Panc1 (cell line): ENCODE data around the gene PLXNB1.

Source experiments
- POLR2AphosphoS5 ChIP-seq: IDR thresholded peaks from 2 replicates; pipeline ENCODE4 v1.6.1; 2012; ENCODE audit warnings: mild to moderate bottlenecking, low read depth, low read length, moderate library complexity
- SIN3A ChIP-seq: IDR thresholded peaks from 2 replicates; pipeline ENCODE4 v1.6.1; 2012; ENCODE audit warnings: low read depth, mild to moderate bottlenecking, low read length, moderate library complexity, borderline replicate concordance; ENCODE audit not compliant: insufficient read depth
- TCF7L2 ChIP-seq: IDR thresholded peaks from 2 replicates; pipeline ENCODE4 v1.6.1; 2011; ENCODE audit warnings: mild to moderate bottlenecking, low read depth, low read length, inconsistent platforms
- TF ChIP-seq, protein P1 (sequence below): fragments of 450-650 bp; IDR thresholded peaks from 2 replicates; pipeline ENCODE4 v1.5.1; 2017; ENCODE audit warnings: mild to moderate bottlenecking
- TF ChIP-seq, protein P2 (sequence below), 2 experiments: IDR thresholded peaks; 2 replicates each; pipeline ENCODE4 v1.6.1; 2011 to 2012; ENCODE audit warnings: low read depth in 2 of 2, control low read depth in 1 of 2, low read length in 1 of 2, mild to moderate bottlenecking in 1 of 2, moderate library complexity in 1 of 2; ENCODE audit not compliant: insufficient read depth in 1 of 2

DNA sequence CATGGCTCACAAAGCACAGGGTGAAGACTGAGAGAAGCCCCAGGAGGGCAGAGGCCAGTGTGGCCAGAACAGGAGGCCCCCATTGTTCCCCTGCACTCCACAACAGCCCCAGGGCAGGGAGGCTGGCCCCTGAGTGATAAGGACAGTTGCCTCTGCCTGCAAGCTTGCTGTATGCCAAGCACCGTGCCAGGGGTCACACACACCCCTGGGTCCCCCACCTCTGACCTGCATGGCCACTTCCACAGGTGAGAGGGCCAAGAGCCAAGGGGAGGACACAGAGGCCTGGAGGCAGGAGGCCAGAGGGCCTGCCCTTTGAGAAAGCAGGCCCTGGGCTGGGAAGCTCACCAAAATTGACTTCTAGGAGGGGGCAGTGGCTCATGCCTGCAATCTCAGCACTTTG is 40.4 kb upstream of the PLXNB1 start:
- TF ChIP-seq TCF7L2 (no peak), POLR2AphosphoS5 (no peak), SIN3A (no peak)
- TF ChIP-seq, protein P1, sequence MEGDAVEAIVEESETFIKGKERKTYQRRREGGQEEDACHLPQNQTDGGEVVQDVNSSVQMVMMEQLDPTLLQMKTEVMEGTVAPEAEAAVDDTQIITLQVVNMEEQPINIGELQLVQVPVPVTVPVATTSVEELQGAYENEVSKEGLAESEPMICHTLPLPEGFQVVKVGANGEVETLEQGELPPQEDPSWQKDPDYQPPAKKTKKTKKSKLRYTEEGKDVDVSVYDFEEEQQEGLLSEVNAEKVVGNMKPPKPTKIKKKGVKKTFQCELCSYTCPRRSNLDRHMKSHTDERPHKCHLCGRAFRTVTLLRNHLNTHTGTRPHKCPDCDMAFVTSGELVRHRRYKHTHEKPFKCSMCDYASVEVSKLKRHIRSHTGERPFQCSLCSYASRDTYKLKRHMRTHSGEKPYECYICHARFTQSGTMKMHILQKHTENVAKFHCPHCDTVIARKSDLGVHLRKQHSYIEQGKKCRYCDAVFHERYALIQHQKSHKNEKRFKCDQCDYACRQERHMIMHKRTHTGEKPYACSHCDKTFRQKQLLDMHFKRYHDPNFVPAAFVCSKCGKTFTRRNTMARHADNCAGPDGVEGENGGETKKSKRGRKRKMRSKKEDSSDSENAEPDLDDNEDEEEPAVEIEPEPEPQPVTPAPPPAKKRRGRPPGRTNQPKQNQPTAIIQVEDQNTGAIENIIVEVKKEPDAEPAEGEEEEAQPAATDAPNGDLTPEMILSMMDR: no peak
- TF ChIP-seq, protein P2, sequence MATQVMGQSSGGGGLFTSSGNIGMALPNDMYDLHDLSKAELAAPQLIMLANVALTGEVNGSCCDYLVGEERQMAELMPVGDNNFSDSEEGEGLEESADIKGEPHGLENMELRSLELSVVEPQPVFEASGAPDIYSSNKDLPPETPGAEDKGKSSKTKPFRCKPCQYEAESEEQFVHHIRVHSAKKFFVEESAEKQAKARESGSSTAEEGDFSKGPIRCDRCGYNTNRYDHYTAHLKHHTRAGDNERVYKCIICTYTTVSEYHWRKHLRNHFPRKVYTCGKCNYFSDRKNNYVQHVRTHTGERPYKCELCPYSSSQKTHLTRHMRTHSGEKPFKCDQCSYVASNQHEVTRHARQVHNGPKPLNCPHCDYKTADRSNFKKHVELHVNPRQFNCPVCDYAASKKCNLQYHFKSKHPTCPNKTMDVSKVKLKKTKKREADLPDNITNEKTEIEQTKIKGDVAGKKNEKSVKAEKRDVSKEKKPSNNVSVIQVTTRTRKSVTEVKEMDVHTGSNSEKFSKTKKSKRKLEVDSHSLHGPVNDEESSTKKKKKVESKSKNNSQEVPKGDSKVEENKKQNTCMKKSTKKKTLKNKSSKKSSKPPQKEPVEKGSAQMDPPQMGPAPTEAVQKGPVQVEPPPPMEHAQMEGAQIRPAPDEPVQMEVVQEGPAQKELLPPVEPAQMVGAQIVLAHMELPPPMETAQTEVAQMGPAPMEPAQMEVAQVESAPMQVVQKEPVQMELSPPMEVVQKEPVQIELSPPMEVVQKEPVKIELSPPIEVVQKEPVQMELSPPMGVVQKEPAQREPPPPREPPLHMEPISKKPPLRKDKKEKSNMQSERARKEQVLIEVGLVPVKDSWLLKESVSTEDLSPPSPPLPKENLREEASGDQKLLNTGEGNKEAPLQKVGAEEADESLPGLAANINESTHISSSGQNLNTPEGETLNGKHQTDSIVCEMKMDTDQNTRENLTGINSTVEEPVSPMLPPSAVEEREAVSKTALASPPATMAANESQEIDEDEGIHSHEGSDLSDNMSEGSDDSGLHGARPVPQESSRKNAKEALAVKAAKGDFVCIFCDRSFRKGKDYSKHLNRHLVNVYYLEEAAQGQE (IDR thresholded peaks at IDR 0.05; ENCODE audit: insufficient read depth in 1 of 2, low read depth in 2 of 2, low read length in 1 of 2): no peak
